Measurements from ENCODE around the gene GREB1L.

DNA sequence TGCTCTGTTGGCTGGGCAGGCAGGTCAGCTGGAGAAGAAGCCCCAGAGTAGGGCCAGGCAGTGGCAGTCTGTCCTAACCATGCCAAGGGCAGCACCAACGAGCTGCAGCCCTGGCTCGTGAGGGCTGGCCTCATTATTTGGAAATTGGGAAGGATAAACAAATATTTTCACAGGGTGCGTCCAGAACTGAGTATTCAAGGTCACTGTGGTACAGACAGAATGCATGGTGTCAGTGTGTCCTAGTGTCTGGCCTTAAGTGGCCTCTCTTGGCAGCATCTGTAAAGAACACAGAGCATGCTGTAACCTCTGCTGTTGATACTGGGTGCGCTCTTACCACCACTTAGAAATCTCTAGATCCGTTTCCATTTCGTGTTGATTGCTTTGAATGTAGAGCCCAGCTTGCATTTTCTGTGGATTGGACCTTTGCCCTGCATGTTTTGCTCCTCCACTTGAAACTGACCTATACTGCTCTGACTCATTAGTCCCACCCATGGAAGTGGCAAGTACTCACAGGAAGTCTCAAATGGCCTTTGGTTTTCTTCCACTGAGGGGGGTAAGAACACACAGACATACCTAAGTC is 88.2 kb downstream of the GREB1L start:
- TF ChIP-seq EZH2 (IDR thresholded peaks at IDR 0.05; ENCODE audit: borderline replicate concordance, low read depth, low read length, severe bottlenecking) = no peak
- TF ChIP-seq, protein P1, sequence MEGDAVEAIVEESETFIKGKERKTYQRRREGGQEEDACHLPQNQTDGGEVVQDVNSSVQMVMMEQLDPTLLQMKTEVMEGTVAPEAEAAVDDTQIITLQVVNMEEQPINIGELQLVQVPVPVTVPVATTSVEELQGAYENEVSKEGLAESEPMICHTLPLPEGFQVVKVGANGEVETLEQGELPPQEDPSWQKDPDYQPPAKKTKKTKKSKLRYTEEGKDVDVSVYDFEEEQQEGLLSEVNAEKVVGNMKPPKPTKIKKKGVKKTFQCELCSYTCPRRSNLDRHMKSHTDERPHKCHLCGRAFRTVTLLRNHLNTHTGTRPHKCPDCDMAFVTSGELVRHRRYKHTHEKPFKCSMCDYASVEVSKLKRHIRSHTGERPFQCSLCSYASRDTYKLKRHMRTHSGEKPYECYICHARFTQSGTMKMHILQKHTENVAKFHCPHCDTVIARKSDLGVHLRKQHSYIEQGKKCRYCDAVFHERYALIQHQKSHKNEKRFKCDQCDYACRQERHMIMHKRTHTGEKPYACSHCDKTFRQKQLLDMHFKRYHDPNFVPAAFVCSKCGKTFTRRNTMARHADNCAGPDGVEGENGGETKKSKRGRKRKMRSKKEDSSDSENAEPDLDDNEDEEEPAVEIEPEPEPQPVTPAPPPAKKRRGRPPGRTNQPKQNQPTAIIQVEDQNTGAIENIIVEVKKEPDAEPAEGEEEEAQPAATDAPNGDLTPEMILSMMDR (IDR thresholded peaks at IDR 0.05; ENCODE audit: extremely low read depth in 1 of 2, insufficient read depth in 1 of 2, low read depth in 1 of 2, low read length in 2 of 2) = no peak
